Mucosa of descending colon (tissue), 3 donors: Measurements from ENCODE around the gene UTS2R. TPM values are rescaled to one million over a fixed set of nuclear protein-coding genes. Genes with fewer than 3 reads are reported as not detected.

Source experiments
- ATAC-seq: fragments of 200-7000 bp; cut with Tn5 transposase; one replicate; pipeline ENCODE4 v1.9.1; 2020; ENCODE audit warnings: mild to moderate bottlenecking, moderate library complexity
- DNase-seq, 3 donors: peaks; one replicate each; pipeline ENCODE4 v3.0.0-alpha.2; 2020
- H3K36me3 ChIP-seq: fragments of 200-600 bp; one replicate; pipeline ENCODE4 v1.8.0; 2021; ENCODE audit warnings: low read depth, mild to moderate bottlenecking
- H3K4me1 ChIP-seq: fragments of 200-600 bp; one replicate; pipeline ENCODE4 v1.8.0; 2021; ENCODE audit warnings: low read depth, mild to moderate bottlenecking
- H3K4me3 ChIP-seq: fragments of 200-600 bp; one replicate; pipeline ENCODE4 v1.8.0; 2021; ENCODE audit warnings: mild to moderate bottlenecking
- H3K9me3 ChIP-seq: fragments of 200-600 bp; one replicate; pipeline ENCODE4 v1.8.0; 2021; ENCODE audit warnings: mild to moderate bottlenecking
- intact Hi-C, 2 donors: fragments of 100-400 bp; cut with DNase I in 1 of 2; cut with micrococcal nuclease in 1 of 2; formaldehyde crosslinking; loops; one replicate each; pipeline versions ENCODE4 v1.11.0 to v1.11.1; 2022; cut with DNase I, micrococcal nuclease
- total RNA-seq, 3 donors: library from RNA; stranded (reverse); fragmentation: NEBNext Ultra II Directional in 2 of 3; extraction: Animal tissue kit (Norgen Biotek cat#: 25700) in 2 of 3; gene quantifications; one replicate each; pipeline versions ENCODE4 v1.2.1 to v1.2.4, GENCODE V29; 2021 to 2023
- TF ChIP-seq, protein P1 (sequence below): fragments of 200-600 bp; IDR thresholded peaks from one replicate; pipeline ENCODE4 v1.8.0; 2022; ENCODE audit warnings: antibody characterized with exemption, mild to moderate bottlenecking
- donor health status: DM: no; HTN: no; CAD: no; lungs with moderate emphysema.
- donor health status: DM: no; HTN: no; CAD: no.
- donor health status: DM: no; HTN: yes; CAD: no.

UTS2R gene
- total RNA-seq, 3 donors from 2014 or later, result not detected

DNA sequence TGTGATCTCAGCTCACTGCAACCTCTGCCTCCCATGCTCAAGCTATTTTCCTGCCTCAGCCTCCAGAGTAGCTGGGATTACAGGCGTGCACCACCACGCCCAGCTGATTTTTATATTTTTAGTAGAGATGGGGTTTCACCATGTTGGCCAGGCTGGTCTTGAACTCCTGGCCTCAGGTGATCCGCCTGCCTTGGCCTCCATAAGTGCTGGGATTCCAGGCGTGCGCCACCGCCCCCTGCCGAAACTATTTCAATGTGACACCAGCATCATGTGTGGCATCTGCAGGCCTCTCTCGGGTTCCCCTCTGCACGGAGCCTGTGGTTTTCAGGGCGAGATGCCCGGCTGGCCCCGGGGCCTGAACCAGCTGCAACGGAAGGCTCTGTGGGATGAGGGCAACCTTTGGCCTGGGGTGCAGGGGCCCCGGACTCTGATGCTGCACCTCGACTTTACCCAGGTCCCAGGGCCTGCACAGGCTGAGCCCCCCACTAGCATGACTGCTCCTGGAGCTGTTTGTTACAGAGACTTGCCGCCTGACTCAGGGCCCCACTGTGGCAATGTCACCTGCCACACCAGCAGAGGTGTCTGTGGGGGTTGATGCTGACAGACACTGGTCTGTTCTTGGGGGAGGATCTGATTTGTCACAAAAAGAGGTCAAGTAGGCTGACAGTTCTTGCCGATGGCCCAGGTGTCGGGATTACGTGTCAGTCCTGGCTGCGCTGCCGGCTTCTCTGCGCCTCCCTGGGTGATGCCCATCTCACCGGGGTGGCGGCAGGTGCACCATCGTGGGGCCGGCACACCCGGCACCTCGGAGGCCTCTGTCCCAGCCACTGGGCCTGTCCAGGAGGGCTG is 21.2 kb upstream of the UTS2R start:
- H3K36me3 ChIP-seq, result no peaks in the 10 kb centered on the region

DNA sequence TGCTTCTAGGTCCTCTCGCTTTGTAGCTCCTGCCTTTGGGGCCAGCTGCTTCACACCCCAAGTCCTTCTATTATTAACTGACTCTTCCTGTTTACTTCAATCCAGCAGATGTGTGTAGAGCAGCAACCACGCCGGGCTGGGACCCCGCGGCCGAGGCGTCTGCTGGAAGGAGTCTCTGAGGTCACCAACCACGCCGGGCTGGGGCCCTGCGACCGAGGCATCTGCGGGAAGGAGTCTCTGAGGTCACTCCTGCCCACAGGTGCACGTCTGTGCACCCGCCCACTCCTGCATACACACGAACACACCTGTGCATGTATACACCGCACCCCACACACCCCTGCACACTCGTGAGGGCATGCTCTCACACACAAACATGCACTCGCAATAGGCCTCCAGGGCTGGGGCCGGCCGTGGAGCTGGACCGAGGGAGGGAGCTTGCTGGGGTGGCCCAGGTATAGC is 20.3 kb upstream of the UTS2R start:
- H3K9me3 ChIP-seq, result no peaks in the 10 kb centered on the region
- TF ChIP-seq, protein P1, sequence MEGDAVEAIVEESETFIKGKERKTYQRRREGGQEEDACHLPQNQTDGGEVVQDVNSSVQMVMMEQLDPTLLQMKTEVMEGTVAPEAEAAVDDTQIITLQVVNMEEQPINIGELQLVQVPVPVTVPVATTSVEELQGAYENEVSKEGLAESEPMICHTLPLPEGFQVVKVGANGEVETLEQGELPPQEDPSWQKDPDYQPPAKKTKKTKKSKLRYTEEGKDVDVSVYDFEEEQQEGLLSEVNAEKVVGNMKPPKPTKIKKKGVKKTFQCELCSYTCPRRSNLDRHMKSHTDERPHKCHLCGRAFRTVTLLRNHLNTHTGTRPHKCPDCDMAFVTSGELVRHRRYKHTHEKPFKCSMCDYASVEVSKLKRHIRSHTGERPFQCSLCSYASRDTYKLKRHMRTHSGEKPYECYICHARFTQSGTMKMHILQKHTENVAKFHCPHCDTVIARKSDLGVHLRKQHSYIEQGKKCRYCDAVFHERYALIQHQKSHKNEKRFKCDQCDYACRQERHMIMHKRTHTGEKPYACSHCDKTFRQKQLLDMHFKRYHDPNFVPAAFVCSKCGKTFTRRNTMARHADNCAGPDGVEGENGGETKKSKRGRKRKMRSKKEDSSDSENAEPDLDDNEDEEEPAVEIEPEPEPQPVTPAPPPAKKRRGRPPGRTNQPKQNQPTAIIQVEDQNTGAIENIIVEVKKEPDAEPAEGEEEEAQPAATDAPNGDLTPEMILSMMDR, result no peak
- ATAC-seq (peak; percentile 7), DNase-seq (peak in 1 of 3 donors; percentile 59)
- H3K36me3 ChIP-seq, result no peaks in the 10 kb centered on the region
- intact Hi-C loops, result loop anchor here in 1 of 2 donors (10.0 kb wide), 1 partner anchor 64 kb away; the partner anchor contains the start of genes HEXD and OGFOD3
- no peaks in the 10 kb centered on the region for H3K4me1 ChIP-seq
- no peak overlapping the region for H3K4me3 ChIP-seq

More for the DNA sequence above, 21.2 kb upstream of the UTS2R start:
- H3K4me3 ChIP-seq, result no peak overlapping the region
- TF ChIP-seq, protein P1, result no peak
- intact Hi-C loops, result loop anchor here in 1 of 2 donors (10.0 kb wide), 1 partner anchor 64 kb away; the partner anchor contains the start of genes HEXD and OGFOD3
- H3K4me1 ChIP-seq, result peaks cover 4% of the 10 kb centered on the region
- DNase-seq (peak in 1 of 3 donors; percentile 61), ATAC-seq (peak; percentile 6)
- no peaks in the 10 kb centered on the region for H3K9me3 ChIP-seq

DNA sequence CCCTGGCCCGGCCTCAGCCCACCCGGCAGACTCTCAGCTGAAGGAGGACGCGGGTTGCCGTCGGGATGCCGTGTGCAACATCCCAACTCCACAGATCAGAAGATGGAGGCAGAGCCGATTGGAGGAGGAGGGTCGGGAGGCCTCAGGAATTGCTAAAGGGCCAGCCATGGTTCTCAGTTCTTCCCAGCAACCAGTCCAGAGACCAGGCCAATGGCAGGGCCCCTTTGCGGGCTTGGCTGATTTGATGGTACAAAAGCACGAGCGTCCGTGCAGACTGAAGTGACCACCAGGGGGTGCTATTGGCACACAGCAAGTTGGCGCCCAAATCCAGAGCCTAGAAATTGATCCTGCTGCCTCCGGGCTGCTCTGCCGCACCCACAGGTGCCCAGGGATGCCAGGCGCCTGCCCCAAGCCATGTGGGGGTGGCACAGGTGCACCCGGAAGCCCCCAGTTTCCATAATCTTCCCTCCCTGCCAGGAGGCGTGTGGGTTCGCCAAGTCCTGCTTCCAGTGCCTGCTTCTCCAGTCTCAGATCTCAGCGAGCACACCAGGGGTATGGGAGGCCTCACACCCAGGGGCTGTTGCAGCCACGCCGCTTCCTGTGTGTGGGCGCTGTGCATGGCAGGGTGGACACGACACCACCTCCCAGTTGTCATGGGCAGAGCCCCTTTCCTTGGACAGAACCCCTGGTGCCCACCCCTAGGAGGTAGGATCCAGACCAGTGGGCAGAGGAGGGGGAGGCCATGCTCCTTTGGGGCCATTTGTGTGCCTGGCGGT is 19.7 kb upstream of the UTS2R start:
- intact Hi-C loops, result loop anchor here in 1 of 2 donors (10.0 kb wide), 1 partner anchor 63 kb away; the partner anchor contains the start of genes HEXD and OGFOD3
- Histone ChIP-seq H3K4me1 (peaks cover 3% of the 10 kb centered on the region), H3K36me3 (no peaks in the 10 kb centered on the region), H3K4me3 (no peak overlapping the region), H3K9me3 (no peaks in the 10 kb centered on the region)
- TF ChIP-seq, protein P1, result peak; percentile 91
- ATAC-seq (peak; percentile 93), DNase-seq (peak; percentile 76 to 95 (median 83))

DNA sequence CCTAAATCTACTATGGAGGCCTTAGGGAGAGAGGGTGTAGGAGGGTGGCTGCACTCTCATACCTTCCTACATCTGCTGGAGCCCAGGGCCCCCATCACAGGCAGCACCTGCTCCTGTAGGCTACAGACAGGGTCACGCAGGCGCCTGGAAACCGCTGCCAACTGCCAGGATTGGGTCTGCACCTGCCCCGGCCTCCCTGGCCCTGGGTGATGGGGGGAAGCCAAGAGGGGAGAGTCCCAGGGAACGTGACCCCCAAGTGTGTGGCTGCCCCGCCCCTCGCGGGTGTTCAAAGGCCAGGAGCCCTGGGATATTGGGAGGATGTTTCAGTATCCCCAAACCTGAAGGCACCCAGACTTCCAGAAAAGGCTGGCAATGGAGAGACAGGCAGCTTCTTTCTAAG is 18.1 kb upstream of the UTS2R start:
- H3K9me3 ChIP-seq, result no peaks in the 10 kb centered on the region
- intact Hi-C loops, result loop anchor here in 1 of 2 donors (10.0 kb wide), 1 partner anchor 61 kb away; the partner anchor contains the start of genes HEXD and OGFOD3
- no peaks in the 10 kb centered on the region for H3K36me3 ChIP-seq
- ATAC-seq, result no peak
- peaks cover 3% of the 10 kb centered on the region for H3K4me1 ChIP-seq
- TF ChIP-seq, protein P1, result no peak
- no peak overlapping the region for H3K4me3 ChIP-seq
- DNase-seq, result peak in 1 of 3 donors; percentile 49

DNA sequence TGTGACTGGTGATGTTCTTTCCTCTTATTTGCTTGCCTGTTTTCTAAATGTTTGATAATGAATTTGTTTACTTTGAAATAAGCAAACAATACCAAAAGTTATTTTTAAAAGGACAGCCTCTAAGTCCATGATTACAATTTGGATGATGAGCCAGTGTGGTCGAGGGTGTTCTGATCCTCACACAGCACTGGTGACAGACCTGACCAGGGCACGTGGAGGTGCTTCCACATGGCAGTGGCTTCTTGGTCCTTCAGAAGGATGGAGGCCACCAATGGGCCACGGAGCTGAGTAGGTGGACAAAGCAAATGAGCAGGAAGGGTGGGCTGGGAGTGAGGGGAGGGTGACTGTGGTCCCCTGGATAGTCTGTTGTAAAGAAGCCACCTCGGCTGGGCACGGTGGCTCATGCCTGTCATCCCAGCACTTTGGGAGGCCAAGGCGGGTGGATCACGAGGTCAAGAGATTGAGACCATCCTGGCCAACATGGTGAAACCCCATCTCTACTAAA is 16.7 kb upstream of the UTS2R start:
- intact Hi-C loops, result loop anchor here in 1 of 2 donors (10.0 kb wide), 1 partner anchor 60 kb away; the partner anchor contains the start of genes HEXD and OGFOD3
- Histone ChIP-seq H3K9me3 (no peaks in the 10 kb centered on the region), H3K4me1 (peaks cover 3% of the 10 kb centered on the region), H3K36me3 (no peaks in the 10 kb centered on the region), H3K4me3 (no peak overlapping the region)
- TF ChIP-seq, protein P1, result no peak
- DNase-seq (peak in 1 of 3 donors; percentile 28), ATAC-seq (no peak)
